ENCODE measurements around the gene MCCC1. TPM values are rescaled to one million over a fixed set of nuclear protein-coding genes. Genes with fewer than 3 reads are reported as not detected.
"Not testable (repeated sequence)": the region's sequence is repeated elsewhere in the genome, so short reads cannot be mapped to it uniquely, and the experiment has no call there.

Gene MCCC1
- total RNA-seq, 1 donor from 2014 or later, result 57.8 TPM

GRCh38 chr3:183008800-183009199 is 90.5 kb downstream of the MCCC1 start:
- intact Hi-C loops (cut with DNase I), result no loop called here
- ATAC-seq (ENCODE audit: poor library complexity), result no peak
- no peak for DNase-seq

GRCh38 chr3:183008303-183008702 is 91.0 kb downstream of the MCCC1 start:
- DNase-seq (no peak), ATAC-seq (ENCODE audit: poor library complexity) (no peak)
- intact Hi-C loops (cut with DNase I), result no loop called here

GRCh38 chr3:183006396-183007002 is 92.8 kb downstream of the MCCC1 start:
- intact Hi-C loops (cut with DNase I), result no loop called here
- no peak for ATAC-seq (ENCODE audit: poor library complexity)
- DNase-seq, result no peak

GRCh38 chr3:182999767-183000166 is 99.5 kb downstream of the MCCC1 start:
- intact Hi-C loops (cut with DNase I), result no loop called here
- DNase-seq (no peak), ATAC-seq (ENCODE audit: poor library complexity) (no peak)

GRCh38 chr3:182993486-182994201 is 105.7 kb downstream of the MCCC1 start:
- DNase-seq; intact Hi-C loops (cut with DNase I); ATAC-seq (ENCODE audit: poor library complexity): not testable (repeated sequence)

GRCh38 chr3:182989566-182989965 is 109.7 kb downstream of the MCCC1 start:
- intact Hi-C loops (cut with DNase I), result no loop called here
- no peak for ATAC-seq (ENCODE audit: poor library complexity)
- no peak for DNase-seq

- intact Hi-C loops (cut with DNase I), result no loop called here
- ATAC-seq (ENCODE audit: poor library complexity) (no peak), DNase-seq (no peak)
Observed at GRCh38 chr3:182986021-182986420, 113.3 kb downstream of the MCCC1 start.

GRCh38 chr3:182983876-182984275 is 115.4 kb downstream of the MCCC1 start:
- ATAC-seq (ENCODE audit: poor library complexity), result no peak
- DNase-seq, result no peak
- intact Hi-C loops (cut with DNase I), result no loop called here

GRCh38 chr3:182981038-182981380 is 118.3 kb downstream of the MCCC1 start:
- intact Hi-C loops (cut with DNase I), result no loop called here
- ATAC-seq (ENCODE audit: poor library complexity), result no peak
- DNase-seq, result no peak

GRCh38 chr3:182980204-182981037 is 118.9 kb downstream of the MCCC1 start, which contains the start of gene DCUN1D1:
Gene DCUN1D1, minus strand, starts transcription at chr3:182980538. Its CDS starts 49 bp downstream, at chr3:182980489.
- intact Hi-C loops (cut with DNase I), result no loop called here
- ATAC-seq (ENCODE audit: poor library complexity), result peak; percentile 97
- peak; percentile 95 for DNase-seq

- intact Hi-C loops (cut with DNase I), result no loop called here
- DNase-seq, result peak; percentile 53
- ATAC-seq (ENCODE audit: poor library complexity), result peak; percentile 46
Observed at GRCh38 chr3:182979674-182980191, 119.6 kb downstream of the MCCC1 start.

- ATAC-seq (ENCODE audit: poor library complexity), result no peak
- DNase-seq, result no peak
- intact Hi-C loops (cut with DNase I), result no loop called here
Observed at GRCh38 chr3:182979103-182979673, 120.1 kb downstream of the MCCC1 start.

- ATAC-seq (ENCODE audit: poor library complexity), result no peak
- intact Hi-C loops (cut with DNase I), result no loop called here
- DNase-seq, result no peak
Observed at GRCh38 chr3:182978387-182978786, 120.9 kb downstream of the MCCC1 start.

GRCh38 chr3:182973047-182973446 is 126.2 kb downstream of the MCCC1 start:
- intact Hi-C loops (cut with DNase I), result no loop called here
- no peak for DNase-seq
- no peak for ATAC-seq (ENCODE audit: poor library complexity)

- ATAC-seq (ENCODE audit: poor library complexity), result no peak
- no peak for DNase-seq
- intact Hi-C loops (cut with DNase I), result no loop called here
Observed at GRCh38 chr3:182972387-182972786, 126.9 kb downstream of the MCCC1 start.

GRCh38 chr3:182971637-182972036 is 127.7 kb downstream of the MCCC1 start:
- intact Hi-C loops (cut with DNase I), result no loop called here
- ATAC-seq (ENCODE audit: poor library complexity) (no peak), DNase-seq (no peak)

- ATAC-seq (ENCODE audit: poor library complexity) (no peak), DNase-seq (no peak)
- intact Hi-C loops (cut with DNase I), result no loop called here
Observed at GRCh38 chr3:182970811-182971418, 128.4 kb downstream of the MCCC1 start.

GRCh38 chr3:182969853-182970252 is 129.4 kb downstream of the MCCC1 start:
- no peak for DNase-seq
- ATAC-seq (ENCODE audit: poor library complexity), result no peak
- intact Hi-C loops (cut with DNase I), result no loop called here

GRCh38 chr3:182969277-182969676 is 130.0 kb downstream of the MCCC1 start:
- DNase-seq (no peak), ATAC-seq (ENCODE audit: poor library complexity) (no peak)
- intact Hi-C loops (cut with DNase I), result no loop called here
